Osteocyte (in vitro differentiated cells): ENCODE measurements around the gene IFNA5. TPM values are rescaled to one million over a fixed set of nuclear protein-coding genes. Genes with fewer than 3 reads are reported as not detected.

ENCODE experiments used
- DNase-seq: peaks from one replicate; pipeline ENCODE4 v3.0.0; 2021; ENCODE audit warnings: mixed read lengths; ENCODE audit not compliant: unreplicated experiment; ENCODE audit errors: extremely low spot score
- H3K27ac Mint-ChIP-seq: one replicate; pipeline ENCODE4 v1.8.0; 2021; ENCODE audit warnings: mild to moderate bottlenecking, mixed read lengths; ENCODE audit not compliant: unreplicated experiment
- H3K27me3 Mint-ChIP-seq: one replicate; pipeline ENCODE4 v1.8.0; 2021; ENCODE audit warnings: mixed read lengths; ENCODE audit not compliant: unreplicated experiment
- H3K36me3 Mint-ChIP-seq: one replicate; pipeline ENCODE4 v1.8.0; 2021; ENCODE audit warnings: mixed read lengths; ENCODE audit not compliant: unreplicated experiment
- H3K4me1 Mint-ChIP-seq: one replicate; pipeline ENCODE4 v1.8.0; 2021; ENCODE audit warnings: mixed read lengths; ENCODE audit not compliant: unreplicated experiment
- H3K4me3 Mint-ChIP-seq: one replicate; pipeline ENCODE4 v1.8.0; 2021; ENCODE audit warnings: mild to moderate bottlenecking, moderate library complexity, mixed read lengths; ENCODE audit not compliant: unreplicated experiment
- H3K9me3 Mint-ChIP-seq: one replicate; pipeline ENCODE4 v1.8.0; 2021; ENCODE audit warnings: mixed read lengths; ENCODE audit not compliant: unreplicated experiment
- total RNA-seq: library from RNA; stranded (reverse); gene quantifications from 2 replicates; pipeline ENCODE4 v1.2.1, GENCODE V29; 2021
- TF ChIP-seq, protein P1 (sequence below): fragments of 200-600 bp; sonication (generic); IDR thresholded peaks from 2 replicates; pipeline ENCODE4 v1.5.0; 2021; ENCODE audit warnings: antibody characterized with exemption, mild to moderate bottlenecking, moderate library complexity

The IFNA5 gene
- total RNA-seq, 1 donor from 2014 or later = not detected

DNA sequence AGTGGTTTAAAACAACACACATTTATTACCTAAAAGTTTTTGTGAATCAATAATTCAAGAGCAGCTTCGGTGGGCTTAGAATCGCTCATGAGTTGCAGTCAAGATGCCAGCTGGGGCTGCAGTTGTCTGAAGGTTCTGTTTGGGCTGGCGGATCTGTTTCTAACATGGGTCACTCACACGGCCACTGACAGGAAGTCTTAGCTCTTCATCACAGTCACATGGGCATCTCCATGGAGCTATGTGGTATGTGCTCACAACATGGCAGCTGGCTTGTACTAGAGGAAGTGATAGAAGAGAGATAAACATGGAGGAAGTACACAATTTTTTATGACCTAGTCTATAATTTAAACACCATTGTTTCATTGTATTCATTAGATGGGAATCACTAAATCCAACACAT is 18.9 kb upstream of the IFNA5 start:
- DNase-seq = no peak
- no peaks in the 10 kb centered on the region for H3K27me3 Mint-ChIP-seq
- peaks cover 27% of the 10 kb centered on the region for H3K36me3 Mint-ChIP-seq
- no peak overlapping the region for H3K4me3 Mint-ChIP-seq
- TF ChIP-seq, protein P1, sequence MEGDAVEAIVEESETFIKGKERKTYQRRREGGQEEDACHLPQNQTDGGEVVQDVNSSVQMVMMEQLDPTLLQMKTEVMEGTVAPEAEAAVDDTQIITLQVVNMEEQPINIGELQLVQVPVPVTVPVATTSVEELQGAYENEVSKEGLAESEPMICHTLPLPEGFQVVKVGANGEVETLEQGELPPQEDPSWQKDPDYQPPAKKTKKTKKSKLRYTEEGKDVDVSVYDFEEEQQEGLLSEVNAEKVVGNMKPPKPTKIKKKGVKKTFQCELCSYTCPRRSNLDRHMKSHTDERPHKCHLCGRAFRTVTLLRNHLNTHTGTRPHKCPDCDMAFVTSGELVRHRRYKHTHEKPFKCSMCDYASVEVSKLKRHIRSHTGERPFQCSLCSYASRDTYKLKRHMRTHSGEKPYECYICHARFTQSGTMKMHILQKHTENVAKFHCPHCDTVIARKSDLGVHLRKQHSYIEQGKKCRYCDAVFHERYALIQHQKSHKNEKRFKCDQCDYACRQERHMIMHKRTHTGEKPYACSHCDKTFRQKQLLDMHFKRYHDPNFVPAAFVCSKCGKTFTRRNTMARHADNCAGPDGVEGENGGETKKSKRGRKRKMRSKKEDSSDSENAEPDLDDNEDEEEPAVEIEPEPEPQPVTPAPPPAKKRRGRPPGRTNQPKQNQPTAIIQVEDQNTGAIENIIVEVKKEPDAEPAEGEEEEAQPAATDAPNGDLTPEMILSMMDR = no peak
- peaks cover 15% of the 10 kb centered on the region for H3K4me1 Mint-ChIP-seq
- no peak overlapping the region for H3K27ac Mint-ChIP-seq
- H3K9me3 Mint-ChIP-seq = no peaks in the 10 kb centered on the region

DNA sequence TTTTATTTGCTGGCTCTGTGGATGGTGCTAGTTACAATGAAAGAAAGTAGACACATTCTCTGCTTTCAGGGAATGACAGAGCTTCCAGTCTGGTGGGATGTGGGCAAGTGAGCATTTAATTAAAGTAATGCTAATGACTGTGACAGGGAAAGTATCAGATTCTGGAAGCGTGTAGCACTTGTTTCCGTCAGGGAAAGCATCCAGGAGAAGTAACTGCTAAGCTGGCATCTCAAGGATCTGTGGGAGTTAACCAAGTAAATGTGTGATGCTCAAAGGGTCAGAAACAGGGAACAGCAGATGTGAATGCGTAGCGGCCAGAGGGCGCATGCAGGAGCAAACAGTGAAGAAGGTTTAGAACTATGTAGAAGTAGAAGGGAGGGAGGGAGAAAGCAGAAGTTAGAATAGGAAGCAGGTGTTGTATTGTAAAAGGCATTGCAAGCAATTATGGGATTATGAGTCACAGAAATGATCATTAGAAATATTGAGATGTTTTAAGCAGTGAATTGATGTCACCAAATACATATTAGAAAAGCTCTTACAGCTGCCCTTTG is 17.9 kb upstream of the IFNA5 start:
- DNase-seq = no peak
- no peak overlapping the region for H3K27ac Mint-ChIP-seq
- peaks cover 16% of the 10 kb centered on the region for H3K4me1 Mint-ChIP-seq
- peaks cover 27% of the 10 kb centered on the region for H3K36me3 Mint-ChIP-seq
- TF ChIP-seq, protein P1 = no peak
- H3K27me3 Mint-ChIP-seq = no peaks in the 10 kb centered on the region
- no peaks in the 10 kb centered on the region for H3K9me3 Mint-ChIP-seq
- no peak overlapping the region for H3K4me3 Mint-ChIP-seq

DNA sequence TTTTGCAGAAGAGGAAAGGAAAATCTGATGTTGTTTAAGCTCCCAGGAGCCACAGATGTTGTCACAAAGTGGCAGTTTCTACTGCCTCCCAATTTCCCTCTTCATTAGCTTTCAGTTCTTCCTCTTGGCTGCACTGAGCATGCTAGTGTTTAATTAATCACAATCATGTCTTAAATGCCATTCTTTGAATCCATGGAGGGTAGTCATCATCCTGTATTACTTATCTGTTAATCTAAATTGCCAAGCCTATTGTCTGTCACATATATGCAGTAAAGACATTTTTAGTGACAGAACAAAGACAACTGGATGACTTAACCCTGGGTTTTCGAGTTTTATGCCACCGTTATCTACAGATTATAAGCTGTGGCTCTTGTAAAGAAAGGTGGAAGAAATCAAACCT is 15.4 kb upstream of the IFNA5 start:
- H3K27ac Mint-ChIP-seq = no peak overlapping the region
- H3K9me3 Mint-ChIP-seq = no peaks in the 10 kb centered on the region
- no peak overlapping the region for H3K4me3 Mint-ChIP-seq
- H3K4me1 Mint-ChIP-seq = peaks cover 4% of the 10 kb centered on the region
- peaks cover 13% of the 10 kb centered on the region for H3K27me3 Mint-ChIP-seq
- H3K36me3 Mint-ChIP-seq = peaks cover 26% of the 10 kb centered on the region
- no peak for DNase-seq
- TF ChIP-seq, protein P1 = no peak

DNA sequence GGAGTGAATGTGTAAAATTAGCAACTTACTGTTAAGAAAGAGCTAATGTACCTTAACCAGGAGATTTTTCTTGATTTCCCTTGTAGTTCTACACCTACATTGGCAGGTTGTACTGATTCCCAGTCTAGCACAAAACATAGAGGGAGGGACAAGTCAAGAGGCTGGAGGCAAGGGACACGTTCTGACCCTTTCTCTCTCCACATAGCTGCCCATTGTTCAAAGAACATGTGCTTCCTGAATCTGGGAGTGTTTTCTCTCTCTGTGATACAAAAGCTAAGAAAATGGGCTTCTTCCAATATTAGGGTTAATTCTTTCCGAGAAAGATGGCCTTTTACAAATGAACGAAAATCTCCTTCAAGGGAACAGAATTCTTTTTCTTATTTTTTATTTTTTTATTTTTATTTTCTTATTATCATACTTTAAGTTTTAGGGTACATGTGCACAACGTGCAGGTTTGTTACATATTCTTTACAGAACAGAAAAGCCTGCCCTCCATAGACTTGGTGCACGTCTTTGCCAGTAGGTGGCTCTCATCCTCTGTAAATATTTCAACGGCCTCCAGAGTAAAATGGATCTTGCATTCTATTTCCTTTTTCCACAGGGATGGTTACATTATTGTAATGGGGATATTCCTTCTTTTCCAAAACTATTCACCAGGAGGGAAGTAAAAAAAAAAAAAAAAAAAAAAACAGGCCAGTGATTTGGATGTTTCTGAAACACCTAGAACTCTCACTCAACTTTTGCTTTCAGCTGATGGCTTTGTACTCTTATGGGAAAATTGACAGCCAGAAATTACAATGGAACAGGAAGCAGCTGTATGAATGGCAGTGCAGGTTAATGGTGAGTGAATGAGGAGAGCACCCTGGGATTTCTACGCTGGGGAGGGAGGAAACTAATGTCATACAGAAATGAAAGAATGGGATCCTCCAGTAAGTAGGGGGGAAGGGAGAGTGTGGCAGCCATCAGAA is 13.1 kb upstream of the IFNA5 start:
- no peaks in the 10 kb centered on the region for H3K9me3 Mint-ChIP-seq
- no peak for DNase-seq
- no peak overlapping the region for H3K27ac Mint-ChIP-seq

More for the DNA sequence above, 13.1 kb upstream of the IFNA5 start:
- peaks cover 4% of the 10 kb centered on the region for H3K4me1 Mint-ChIP-seq
- peaks cover 11% of the 10 kb centered on the region for H3K36me3 Mint-ChIP-seq
- TF ChIP-seq, protein P1 = peak; percentile 79
- H3K27me3 Mint-ChIP-seq = peaks cover 29% of the 10 kb centered on the region
- no peak overlapping the region for H3K4me3 Mint-ChIP-seq
